Skeletal muscle satellite cell (primary cell): Measurements from ENCODE around the gene NDOR1.

ENCODE experiments used
- H3K27me3 ChIP-seq: 2 replicates; pipeline ENCODE4 v1.7.0; 2013; ENCODE audit warnings: low read length; ENCODE audit not compliant: control insufficient read depth, insufficient read depth
- H3K36me3 ChIP-seq: 2 replicates; pipeline ENCODE4 v1.7.0; 2013; ENCODE audit warnings: mild to moderate bottlenecking, control low read depth, low read length; ENCODE audit not compliant: insufficient read depth
- H3K4me1 ChIP-seq: 2 replicates; pipeline ENCODE4 v1.7.0; 2013; ENCODE audit warnings: low read length; ENCODE audit not compliant: control insufficient read depth, insufficient read depth
- H3K4me2 ChIP-seq: 2 replicates; pipeline ENCODE4 v1.7.0; 2013; ENCODE audit warnings: mild to moderate bottlenecking, low read length
- H3K4me3 ChIP-seq: 2 replicates; pipeline ENCODE4 v1.7.0; 2013; ENCODE audit warnings: low read length
- H3K9ac ChIP-seq: 2 replicates; pipeline ENCODE4 v1.7.0; 2013; ENCODE audit warnings: mild to moderate bottlenecking, low read depth, low read length, moderate library complexity
- H3K9me3 ChIP-seq: replicated peaks from 2 replicates; pipeline ENCODE4 v1.7.0; 2013; ENCODE audit warnings: mild to moderate bottlenecking, control low read depth, low read length

NDOR1 gene

DNA sequence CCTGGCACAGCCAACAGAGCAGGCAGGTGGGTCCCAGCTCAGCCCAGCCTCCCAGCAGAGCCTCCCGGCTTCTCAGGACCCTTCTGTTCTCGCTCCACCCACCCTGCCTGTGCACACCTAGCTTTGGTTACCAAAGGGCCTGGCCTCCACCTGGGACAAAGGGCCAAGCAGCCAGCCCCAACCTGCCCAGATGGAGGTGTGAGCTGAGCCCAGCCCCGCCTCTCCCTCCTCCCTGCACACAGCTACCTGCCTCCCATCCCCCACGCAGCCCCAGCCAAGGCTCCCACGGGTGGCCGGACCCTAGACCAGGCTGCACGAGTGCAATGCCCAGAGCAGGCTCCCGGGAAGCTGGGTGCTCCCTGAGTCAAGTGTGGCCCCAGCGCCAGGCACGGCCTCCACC lies 10.6 kb upstream of the NDOR1 start:
- Histone ChIP-seq H3K9me3 (no peaks in the 10 kb centered on the region), H3K4me3 (no peak overlapping the region), H3K36me3 (peaks cover 25% of the 10 kb centered on the region), H3K4me2 (no peak overlapping the region), H3K27me3 (no peaks in the 10 kb centered on the region), H3K9ac (no peak overlapping the region), H3K4me1 (peaks cover 26% of the 10 kb centered on the region)

DNA sequence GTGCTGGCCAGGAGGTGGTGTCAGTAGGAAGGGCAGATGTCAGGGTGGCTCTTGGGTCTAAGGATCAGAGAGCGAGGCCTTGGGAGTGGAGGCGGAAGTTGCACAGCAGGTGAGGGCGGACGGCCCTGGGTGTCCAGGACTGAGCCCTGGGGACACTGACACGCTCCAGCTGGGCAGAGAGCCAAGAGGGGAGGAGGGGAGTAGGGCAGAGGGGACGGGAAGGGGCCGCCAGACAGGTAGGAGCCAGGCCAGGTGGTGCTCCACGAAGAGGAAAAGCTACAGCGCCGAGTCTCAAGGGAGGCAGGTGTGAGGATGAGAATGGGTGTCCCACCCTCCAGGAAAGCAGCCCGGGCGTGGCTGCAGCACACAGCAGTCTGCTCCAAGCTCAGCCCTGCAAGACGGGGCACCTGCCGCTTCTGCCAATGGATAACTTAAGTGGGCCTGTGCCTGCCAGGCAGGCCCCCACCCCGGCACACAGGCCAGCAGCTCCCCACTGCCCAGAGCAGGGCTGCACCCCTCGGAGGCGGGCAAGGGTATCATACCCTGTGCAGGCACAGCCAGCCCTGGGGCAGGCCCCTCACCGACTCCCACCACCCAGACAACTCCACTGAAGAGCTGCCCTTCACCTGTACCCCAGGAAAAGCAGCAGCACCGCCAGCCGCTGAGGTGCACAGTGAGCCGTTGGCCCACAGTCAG lies 9.8 kb upstream of the NDOR1 start:
- Histone ChIP-seq H3K27me3 (no peaks in the 10 kb centered on the region), H3K4me1 (peaks cover 22% of the 10 kb centered on the region), H3K4me3 (no peak overlapping the region), H3K9me3 (no peaks in the 10 kb centered on the region), H3K9ac (no peak overlapping the region), H3K4me2 (no peak overlapping the region), H3K36me3 (peaks cover 18% of the 10 kb centered on the region)

DNA sequence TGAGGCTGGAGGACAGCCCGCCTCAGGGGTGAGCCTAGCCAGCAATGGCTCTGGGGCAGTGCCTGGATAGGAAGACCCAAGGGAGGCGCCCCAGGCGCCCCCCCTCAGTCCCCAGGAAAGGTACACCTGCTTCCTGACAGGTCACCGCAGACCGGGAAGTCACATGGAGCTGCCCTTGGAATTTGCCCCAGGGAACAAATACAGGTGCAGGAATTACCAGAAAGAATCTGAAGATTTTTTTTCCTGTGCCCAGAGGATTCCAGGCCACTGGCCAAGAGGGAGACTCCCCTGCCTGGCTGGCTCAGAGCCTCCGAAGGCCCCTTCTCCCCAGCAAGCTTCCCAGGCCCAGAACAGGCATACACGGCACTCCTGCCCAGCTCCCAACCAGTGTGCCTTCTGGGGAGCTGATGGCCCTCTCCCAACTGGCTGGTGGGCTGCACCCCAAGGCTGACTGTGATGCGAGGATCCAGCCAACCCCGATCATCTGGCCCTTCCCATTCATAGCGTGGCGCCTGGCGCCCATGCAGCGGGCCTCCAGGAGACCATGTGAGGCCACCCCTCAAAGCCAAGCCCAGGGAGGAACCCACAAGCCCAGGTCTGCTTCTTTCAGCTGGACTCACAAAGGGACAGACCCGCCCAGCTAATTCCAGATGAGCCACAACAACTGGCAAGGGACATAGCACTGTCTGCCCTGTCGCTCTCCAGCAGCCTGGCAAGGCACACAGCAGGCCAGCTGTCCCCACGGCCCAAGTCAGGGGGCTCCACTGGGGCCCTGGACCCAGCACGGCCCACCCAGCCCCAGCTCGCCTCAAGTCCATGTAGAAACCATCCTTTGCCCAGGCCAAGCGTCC lies 7.2 kb upstream of the NDOR1 start:
- Histone ChIP-seq H3K9ac (peak overlapping the region; percentile 11), H3K4me1 (peaks cover 30% of the 10 kb centered on the region), H3K36me3 (no peaks in the 10 kb centered on the region), H3K27me3 (no peaks in the 10 kb centered on the region), H3K4me2 (peak overlapping the region; percentile 83), H3K9me3 (no peaks in the 10 kb centered on the region), H3K4me3 (peak overlapping the region; percentile 84)

DNA sequence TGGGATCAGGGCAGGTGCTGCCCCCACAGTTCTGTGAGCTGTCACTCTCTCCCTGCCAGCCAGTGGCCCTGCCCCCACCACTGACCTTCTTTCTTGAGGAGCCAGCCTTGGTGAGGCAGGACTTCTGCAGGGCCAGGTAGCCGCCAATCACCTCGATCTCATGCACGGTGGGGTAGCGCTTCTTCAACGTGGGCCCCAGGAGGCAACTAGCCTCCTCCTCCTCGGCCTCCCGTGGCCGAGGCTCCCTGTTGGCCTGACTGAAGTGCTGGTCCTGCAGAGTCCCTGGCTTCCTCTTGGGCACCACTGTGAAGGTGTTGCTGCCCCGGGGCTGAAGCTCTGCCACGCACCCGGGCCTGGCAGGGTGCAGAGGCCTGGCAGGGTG lies 6.6 kb upstream of the NDOR1 start:
- Histone ChIP-seq H3K4me1 (peaks cover 32% of the 10 kb centered on the region), H3K9ac (peak overlapping the region; percentile 44), H3K4me3 (peak overlapping the region; percentile 84)

DNA sequence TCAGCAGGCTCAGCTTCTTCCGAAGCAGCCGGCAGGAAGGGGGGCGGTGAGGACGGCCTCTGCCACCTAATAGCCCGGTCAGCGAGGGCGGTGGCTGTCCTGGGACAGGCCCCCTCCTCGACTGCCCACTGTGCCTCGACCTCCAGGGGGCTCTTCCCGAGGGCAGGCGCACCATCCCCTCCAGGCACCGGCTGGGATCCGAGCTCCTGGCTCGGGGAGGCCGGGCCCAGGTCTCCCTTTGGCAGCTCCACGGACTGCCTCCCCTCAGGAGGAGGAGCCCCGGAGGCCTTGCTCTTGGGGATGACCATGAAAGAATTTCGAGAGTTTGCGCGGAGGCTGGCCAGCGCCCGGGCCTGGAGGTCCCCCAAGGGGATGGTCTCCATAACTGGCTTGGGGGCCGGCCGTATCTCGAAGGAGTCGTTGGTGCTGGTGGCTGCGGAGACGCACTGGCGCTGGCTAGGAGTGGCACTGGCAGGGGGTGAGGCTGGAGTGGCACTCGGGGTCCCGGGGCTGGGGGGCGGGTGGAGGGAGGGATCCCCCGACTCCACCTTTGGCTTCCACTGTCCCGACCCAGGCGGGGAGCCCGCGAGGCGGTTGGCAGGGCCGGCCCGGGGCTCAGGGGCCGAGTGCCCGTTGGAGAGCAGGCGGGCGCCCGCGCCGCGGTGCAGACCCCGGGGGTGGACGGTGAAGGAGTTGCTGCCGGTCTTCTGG lies 5.9 kb upstream of the NDOR1 start:
- Histone ChIP-seq H3K36me3 (no peaks in the 10 kb centered on the region), H3K4me2 (peak overlapping the region; percentile 83), H3K27me3 (no peaks in the 10 kb centered on the region), H3K9ac (peak overlapping the region; percentile 44), H3K4me1 (peaks cover 38% of the 10 kb centered on the region), H3K9me3 (no peaks in the 10 kb centered on the region), H3K4me3 (peak overlapping the region; percentile 84)

More for the DNA sequence above, 6.6 kb upstream of the NDOR1 start:
- Histone ChIP-seq H3K9me3 (no peaks in the 10 kb centered on the region), H3K4me2 (peak overlapping the region; percentile 83), H3K36me3 (no peaks in the 10 kb centered on the region), H3K27me3 (no peaks in the 10 kb centered on the region)

DNA sequence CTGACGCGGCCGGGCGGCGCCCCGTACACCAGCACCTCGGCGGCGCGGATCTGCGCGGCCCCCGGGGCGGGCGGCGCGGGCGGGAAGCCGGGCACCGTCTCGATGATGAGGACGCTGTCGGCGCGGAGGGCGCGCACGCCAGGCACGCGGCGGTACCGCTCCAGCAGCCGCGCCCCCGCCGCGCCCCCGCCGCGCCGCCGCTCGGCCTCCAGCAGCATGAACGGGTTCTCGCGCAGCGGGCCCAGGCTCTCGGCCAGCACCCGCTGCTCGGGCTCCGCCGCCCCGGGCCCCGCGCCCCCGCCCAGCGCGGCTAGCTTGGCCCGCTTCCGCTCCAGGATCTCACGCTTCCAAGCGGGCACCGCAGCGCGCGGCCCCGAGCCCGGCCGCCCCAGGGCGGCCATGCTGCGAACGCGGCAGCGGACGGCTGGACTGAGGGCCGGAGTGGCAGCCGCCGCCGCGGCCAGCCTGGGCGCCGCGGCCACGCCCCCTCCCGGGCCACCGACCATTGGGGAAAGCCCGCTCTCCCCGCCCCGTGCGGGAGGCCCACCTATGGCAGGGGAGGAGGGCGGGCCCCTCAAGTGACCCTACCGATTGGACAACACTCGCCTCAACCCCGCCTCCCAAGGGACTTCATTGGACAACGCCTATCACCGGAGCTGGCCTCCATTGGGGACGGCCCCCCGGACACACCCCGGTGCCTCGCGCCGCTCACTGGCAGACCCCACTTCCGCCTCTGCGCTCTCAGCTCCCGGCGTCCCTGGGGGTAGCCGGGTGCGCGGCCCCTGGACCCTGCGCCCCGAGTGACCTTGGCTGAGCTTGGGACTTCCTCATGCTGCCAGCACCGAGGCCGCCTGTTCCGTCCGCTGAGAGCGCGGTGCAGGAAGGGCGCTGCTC lies 4.9 kb upstream of the NDOR1 start, which contains the start of gene TPRN:
Gene TPRN, minus strand, starts transcription at position 431 of the 894 bp plus-strand sequence. Its CDS starts 30 bp downstream, at position 401.
- Histone ChIP-seq H3K9ac (peak within 1 kb of the TSS; percentile 79), H3K4me3 (peak within 1 kb of the TSS; percentile 93), H3K27me3 (no peaks in the 10 kb centered on the region), H3K36me3 (no peaks in the 10 kb centered on the region), H3K4me1 (peaks cover 41% of the 10 kb centered on the region), H3K4me2 (peak within 1 kb of the TSS; percentile 95), H3K9me3 (no peaks in the 10 kb centered on the region)

DNA sequence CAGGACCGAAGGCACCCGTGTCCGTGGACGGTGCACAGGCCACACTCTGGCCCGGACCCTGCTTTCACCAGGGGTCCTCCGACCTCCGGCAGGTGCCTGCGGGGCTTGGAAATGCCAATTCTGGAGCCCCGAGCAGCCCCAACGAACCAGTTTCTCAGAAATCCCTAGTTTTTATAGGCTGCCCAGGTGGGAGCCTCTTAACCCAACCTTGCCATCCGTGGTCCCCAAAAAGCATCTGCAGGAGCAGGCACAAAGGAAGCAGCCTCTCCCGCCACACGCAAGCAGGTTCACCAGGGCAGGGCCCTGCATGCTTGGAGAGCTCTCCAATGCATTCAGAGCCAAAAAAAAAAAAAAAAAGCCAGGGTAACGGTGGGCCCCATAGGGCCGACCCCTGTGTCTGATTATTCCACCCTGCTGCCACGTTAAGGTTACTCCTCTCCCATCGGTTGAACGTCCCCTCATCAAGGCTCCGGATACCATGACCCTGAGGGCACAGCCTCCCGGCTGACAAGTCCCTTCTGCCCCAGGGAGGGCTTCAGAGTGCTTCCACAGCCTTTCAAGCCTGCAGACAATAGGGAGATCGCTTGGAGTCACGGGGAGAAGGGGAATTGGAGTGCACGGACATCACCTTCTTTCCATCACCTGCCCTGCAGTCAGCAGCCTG lies 4.2 kb upstream of the NDOR1 start:
- Histone ChIP-seq H3K4me2 (peak overlapping the region; percentile 95), H3K9ac (peak overlapping the region; percentile 78), H3K27me3 (no peaks in the 10 kb centered on the region), H3K9me3 (no peaks in the 10 kb centered on the region), H3K4me1 (peaks cover 45% of the 10 kb centered on the region), H3K4me3 (peak overlapping the region; percentile 93), H3K36me3 (no peaks in the 10 kb centered on the region)

DNA sequence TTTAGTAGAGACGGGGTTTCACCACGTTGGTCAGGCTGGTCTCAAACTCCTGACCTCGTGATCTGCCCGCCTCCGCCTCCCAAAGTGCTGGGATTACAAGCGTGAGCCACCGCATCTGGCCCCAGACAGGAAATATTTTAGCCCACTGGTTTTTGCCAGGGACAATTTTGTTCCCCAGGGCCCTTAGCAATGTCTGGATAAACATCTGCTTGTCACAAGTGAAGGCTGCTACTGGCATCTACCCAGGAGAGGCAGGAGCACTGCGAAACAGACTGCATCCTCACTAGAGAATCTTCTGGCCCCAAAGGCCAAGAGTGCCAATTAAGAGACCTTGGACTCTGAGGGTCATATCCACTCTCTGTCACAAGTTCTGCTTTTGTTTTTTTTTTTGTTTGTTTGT lies 2.5 kb upstream of the NDOR1 start:
- Histone ChIP-seq H3K4me2 (no peak overlapping the region), H3K4me1 (peaks cover 48% of the 10 kb centered on the region)

DNA sequence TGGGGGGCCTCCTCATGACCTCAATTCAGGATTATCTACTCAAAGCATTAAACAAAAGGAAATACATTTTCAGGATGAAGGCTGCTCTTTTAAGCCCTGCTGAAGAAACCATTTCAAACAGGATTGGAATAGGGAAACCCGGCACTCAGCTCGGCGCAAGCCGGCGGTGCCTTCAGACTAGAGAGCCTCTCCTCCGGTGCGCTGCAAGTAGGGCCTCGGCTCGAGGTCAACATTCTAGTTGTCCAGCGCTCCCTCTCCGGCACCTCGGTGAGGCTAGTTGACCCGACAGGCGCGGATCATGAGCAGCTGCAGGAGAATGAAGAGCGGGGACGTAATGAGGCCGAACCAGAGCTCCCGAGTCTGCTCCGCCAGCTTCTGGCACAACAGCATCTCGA lies 772 bp upstream of the NDOR1 start:
- Histone ChIP-seq H3K4me2 (peak overlapping the region; percentile 86), H3K9ac (peak overlapping the region; percentile 96), H3K9me3 (no peaks in the 10 kb centered on the region), H3K36me3 (peaks cover 6% of the 10 kb centered on the region), H3K4me3 (peak overlapping the region; percentile 97), H3K27me3 (no peaks in the 10 kb centered on the region), H3K4me1 (peaks cover 31% of the 10 kb centered on the region)

More for the DNA sequence above, 2.5 kb upstream of the NDOR1 start:
- Histone ChIP-seq H3K27me3 (no peaks in the 10 kb centered on the region), H3K36me3 (peaks cover 6% of the 10 kb centered on the region), H3K9me3 (no peaks in the 10 kb centered on the region), H3K4me3 (no peak overlapping the region), H3K9ac (no peak overlapping the region)

DNA sequence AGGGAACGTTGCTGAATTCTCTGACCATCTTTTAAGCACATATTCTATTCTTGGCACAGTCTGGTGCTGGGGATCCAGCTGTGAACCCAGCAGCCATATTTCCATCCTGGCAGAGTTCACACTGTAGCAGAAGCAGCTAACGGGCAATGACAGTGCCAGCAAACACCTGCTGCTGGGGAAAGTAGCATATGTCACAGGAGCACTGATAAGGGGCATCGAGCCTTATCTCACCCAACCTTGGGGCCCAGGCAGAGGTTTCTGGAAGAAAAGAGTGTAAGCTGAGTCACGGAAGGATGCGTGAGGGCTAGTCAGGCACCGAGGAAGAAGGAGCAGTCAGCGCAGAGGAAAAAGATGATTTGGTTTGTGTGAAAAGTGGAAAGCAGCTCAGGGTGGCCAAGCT lies 1.1 kb downstream of the NDOR1 start:
- no peaks in the 10 kb centered on the region for H3K27me3 ChIP-seq
- H3K9ac ChIP-seq = peak overlapping the region; percentile 96
- peaks cover 25% of the 10 kb centered on the region for H3K4me1 ChIP-seq
- H3K4me3 ChIP-seq = peak overlapping the region; percentile 97
- peak overlapping the region; percentile 86 for H3K4me2 ChIP-seq
- H3K36me3 ChIP-seq = peaks cover 6% of the 10 kb centered on the region
- H3K9me3 ChIP-seq = no peaks in the 10 kb centered on the region
